ENCODE measurements around the gene PIGU. TPM values are rescaled to one million over a fixed set of nuclear protein-coding genes. Genes with fewer than 3 reads are reported as not detected.
A peak's percentile ranks its signal among the peaks of the same experiment; 100 is the strongest.

The PIGU gene
- total and polyA plus RNA-seq, 9 of the 15 experiments (the other 6 are each of a cell fraction or from before 2014, with no cell fraction given): 6.5 to 100 (median 28.1) TPM

DNA sequence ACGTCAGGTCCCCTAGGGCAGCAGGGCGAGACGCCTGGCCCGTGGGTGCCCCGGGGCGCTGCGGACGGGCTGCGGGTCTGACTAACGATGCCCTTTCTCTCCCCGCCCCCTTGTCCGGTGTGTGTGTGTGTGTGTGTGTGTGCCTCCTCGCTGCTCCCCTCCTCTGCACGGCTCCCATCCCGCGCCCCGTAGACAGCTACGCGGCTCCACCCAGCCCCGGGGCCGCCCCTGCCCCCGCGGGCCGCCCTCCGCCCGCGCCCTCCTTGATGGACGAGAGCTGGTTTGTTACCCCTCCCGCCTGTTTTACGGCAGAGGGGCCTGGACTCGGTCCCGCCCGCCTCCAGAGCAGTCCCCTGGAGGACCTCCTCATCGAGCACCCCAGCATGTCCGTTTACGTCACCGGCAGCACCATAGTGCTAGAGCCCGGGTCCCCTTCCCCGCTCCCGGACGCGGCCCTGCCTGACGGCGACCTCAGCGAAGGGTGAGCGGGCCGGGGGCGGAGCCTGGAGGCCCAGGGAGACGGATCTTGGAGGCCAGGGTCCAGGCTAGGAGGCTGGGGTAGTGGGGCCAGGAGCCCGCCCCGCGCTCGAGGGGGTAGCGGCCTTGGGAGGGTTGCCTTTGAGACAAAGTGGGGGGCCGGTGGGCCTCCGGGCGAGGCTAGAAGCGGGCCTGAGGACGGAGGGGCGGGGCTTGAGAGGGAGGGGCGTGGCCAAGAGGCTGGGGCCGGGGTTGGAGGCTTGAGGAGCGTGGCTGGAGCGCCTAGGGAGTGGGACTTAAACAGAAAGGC is 32.3 kb upstream of the PIGU start (continued):
- TF ChIP-seq, protein P1, sequence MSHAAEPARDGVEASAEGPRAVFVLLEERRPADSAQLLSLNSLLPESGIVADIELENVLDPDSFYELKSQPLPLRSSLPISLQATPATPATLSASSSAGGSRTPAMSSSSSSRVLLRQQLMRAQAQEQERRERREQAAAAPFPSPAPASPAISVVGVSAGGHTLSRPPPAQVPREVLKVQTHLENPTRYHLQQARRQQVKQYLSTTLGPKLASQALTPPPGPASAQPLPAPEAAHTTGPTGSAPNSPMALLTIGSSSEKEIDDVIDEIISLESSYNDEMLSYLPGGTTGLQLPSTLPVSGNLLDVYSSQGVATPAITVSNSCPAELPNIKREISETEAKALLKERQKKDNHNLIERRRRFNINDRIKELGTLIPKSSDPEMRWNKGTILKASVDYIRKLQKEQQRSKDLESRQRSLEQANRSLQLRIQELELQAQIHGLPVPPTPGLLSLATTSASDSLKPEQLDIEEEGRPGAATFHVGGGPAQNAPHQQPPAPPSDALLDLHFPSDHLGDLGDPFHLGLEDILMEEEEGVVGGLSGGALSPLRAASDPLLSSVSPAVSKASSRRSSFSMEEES (CRISPR knock-in tag; IDR thresholded peaks at IDR 0.05): no peak
- TF ChIP-seq ZNF253 (CRISPR knock-in tag; conservative IDR thresholded peaks at IDR 0.05): no peak
- no peak for TF ChIP-seq NCOA4 (IDR thresholded peaks at IDR 0.05; ENCODE audit: partially characterized antibody)
- TF ChIP-seq HDAC8 (tag; IDR thresholded peaks at IDR 0.05): no peak
- peak; percentile 20 to 67; a peak in 2 of 4 replicates for TF ChIP-seq MNT (conservative IDR thresholded peaks at IDR 0.05)
- no peak for TF ChIP-seq SAP30 (IDR thresholded peaks at IDR 0.05; ENCODE audit: borderline replicate concordance, insufficient read depth, low read depth, low read length, poor library complexity, severe bottlenecking)
- TF ChIP-seq ZNF184 (CRISPR knock-in tag; IDR thresholded peaks at IDR 0.05): no peak
- TF ChIP-seq HDAC1 (IDR thresholded peaks at IDR 0.05): peak in 1 of 2 experiments; percentile 49; a peak in 2 of 4 replicates
- no peak for TF ChIP-seq JUND (IDR thresholded peaks at IDR 0.05; ENCODE audit: borderline replicate concordance, low read depth, low read length)
- TF ChIP-seq JUND (tag; IDR thresholded peaks at IDR 0.05; ENCODE audit: borderline replicate concordance, low read depth, low read length): no peak
- TF ChIP-seq ZNF395 (CRISPR knock-in tag; IDR thresholded peaks at IDR 0.05): 0 out of 2 replicates have a peak, but pooled peaks have one; percentile 24
- TF ChIP-seq EHMT2 (IDR thresholded peaks at IDR 0.05): no peak
- TF ChIP-seq CBFA2T2 (conservative IDR thresholded peaks at IDR 0.05): no peak
- TF ChIP-seq TARDBP (IDR thresholded peaks at IDR 0.05): peak; percentile 30; the same call in 1 of the 2 replicates
- TF ChIP-seq ZNF79 (CRISPR knock-in tag; IDR thresholded peaks at IDR 0.05; ENCODE audit: low read depth): no peak
- TF ChIP-seq HOXB6 (CRISPR knock-in tag; IDR thresholded peaks at IDR 0.05; ENCODE audit: borderline replicate concordance): no peak
- TF ChIP-seq SUPT5H (IDR thresholded peaks at IDR 0.05): peak; percentile 70
- peak; percentile 47 for TF ChIP-seq POLR2B (IDR thresholded peaks at IDR 0.05; ENCODE audit: low read depth, partially characterized antibody)
- peak; percentile 69 for TF ChIP-seq POLR2A (conservative IDR thresholded peaks at IDR 0.05)
- no peak for TF ChIP-seq MED1 (CRISPR knock-in tag; IDR thresholded peaks at IDR 0.05; ENCODE audit: borderline replicate concordance)
- peak; percentile 76 for TF ChIP-seq ATF7 (IDR thresholded peaks at IDR 0.05)
- no peak for TF ChIP-seq ATF4 (CRISPR knock-in tag; IDR thresholded peaks at IDR 0.05)
- no peak for TF ChIP-seq TBL1XR1 (IDR thresholded peaks at IDR 0.05; ENCODE audit: low read length in 2 of 2)
- no peak for TF ChIP-seq TCF7 (IDR thresholded peaks at IDR 0.05; ENCODE audit: borderline replicate concordance)
- TF ChIP-seq ZNF121 (CRISPR knock-in tag; conservative IDR thresholded peaks at IDR 0.05): no peak

Data from K562 (cell line).